Esophagus muscularis mucosa (tissue), 4 donors: ENCODE data around the gene PIEZO1. TPM values are rescaled to one million over a fixed set of nuclear protein-coding genes. Genes with fewer than 3 reads are reported as not detected.

ENCODE experiments used
- DNase-seq: peaks from one replicate; pipeline ENCODE4 v3.0.0-alpha.2; 2017; ENCODE audit errors: extremely low spot score
- H3K27ac ChIP-seq, 4 donors: fragments of 200-600 bp; sonication (generic); replicated peaks in 1 of 4; 1 replicate in 3 of 4; 2 replicates in 1 of 4; pipeline ENCODE4 v1.5.1; 2016 to 2019; ENCODE audit warnings: mild to moderate bottlenecking in 1 of 4
- H3K27me3 ChIP-seq, 4 donors: fragments of 200-600 bp; sonication (generic); one replicate each; pipeline versions ENCODE4 v1.5.1 to v1.6.0; 2016 to 2019
- H3K36me3 ChIP-seq, 4 donors: fragments of 200-600 bp; sonication (generic); one replicate each; pipeline ENCODE4 v1.5.1; 2016 to 2019
- H3K4me1 ChIP-seq, 4 donors: fragments of 200-600 bp; sonication (generic); one replicate each; pipeline ENCODE4 v1.5.1; 2016 to 2019
- H3K4me3 ChIP-seq, 4 donors: fragments of 200-600 bp; sonication (generic); 1 replicate in 2 of 4; 2 replicates in 2 of 4; pipeline ENCODE4 v1.5.1; 2016 to 2019; ENCODE audit warnings: mild to moderate bottlenecking in 4 of 4, moderate library complexity in 1 of 4
- H3K9me3 ChIP-seq, 4 donors: fragments of 200-600 bp; sonication (generic); 1 replicate in 3 of 4; 2 replicates in 1 of 4; pipeline ENCODE4 v1.5.1; 2016 to 2019
- EP300 ChIP-seq: sonication (generic); formaldehyde crosslinking; IDR thresholded peaks from one replicate; pipeline ENCODE4 v1.6.1; 2017; ENCODE audit warnings: antibody characterized with exemption
- POLR2A ChIP-seq: fragments of 450-650 bp; IDR thresholded peaks from one replicate; pipeline ENCODE4 v1.6.1; 2017; ENCODE audit warnings: antibody characterized with exemption, moderate library complexity, mild to moderate bottlenecking, low read depth
- POLR2AphosphoS5 ChIP-seq, 2 donors: sonication (generic); formaldehyde crosslinking; IDR thresholded peaks; one replicate each; pipeline ENCODE4 v1.6.1; 2017; ENCODE audit warnings: antibody characterized with exemption in 2 of 2
- WGBS: methylation state at CpG from one replicate; pipeline ENCODE4 v1.1.5; 2018; 5-methylcytosine and 5-hydroxymethylcytosine counted together
- intact Hi-C: fragments of 100-400 bp; cut with DNase I; formaldehyde crosslinking; loops from one replicate; pipeline ENCODE4 v1.15.1; 2023
- total RNA-seq, 4 donors: library from RNA; depleted of rRNA; stranded (reverse); fragments of >200 nt; gene quantifications; one replicate each; pipeline versions ENCODE4 v1.1.0 to v1.2.1, GENCODE V29; 2016
- TF ChIP-seq, protein P1 (sequence below), 3 experiments: fragments of 200-600 bp in 2 of 3; fragments of 450-650 bp in 1 of 3; sonication (generic) in 2 of 3; IDR thresholded peaks; one replicate each; pipeline ENCODE4 v1.5.1; 2017 to 2019; ENCODE audit warnings: antibody characterized with exemption in 3 of 3, mild to moderate bottlenecking in 2 of 3, moderate library complexity in 1 of 3

PIEZO1 gene
- total RNA-seq, 4 donors from 2014 or later = 140 to 298 (median 182) TPM

DNA sequence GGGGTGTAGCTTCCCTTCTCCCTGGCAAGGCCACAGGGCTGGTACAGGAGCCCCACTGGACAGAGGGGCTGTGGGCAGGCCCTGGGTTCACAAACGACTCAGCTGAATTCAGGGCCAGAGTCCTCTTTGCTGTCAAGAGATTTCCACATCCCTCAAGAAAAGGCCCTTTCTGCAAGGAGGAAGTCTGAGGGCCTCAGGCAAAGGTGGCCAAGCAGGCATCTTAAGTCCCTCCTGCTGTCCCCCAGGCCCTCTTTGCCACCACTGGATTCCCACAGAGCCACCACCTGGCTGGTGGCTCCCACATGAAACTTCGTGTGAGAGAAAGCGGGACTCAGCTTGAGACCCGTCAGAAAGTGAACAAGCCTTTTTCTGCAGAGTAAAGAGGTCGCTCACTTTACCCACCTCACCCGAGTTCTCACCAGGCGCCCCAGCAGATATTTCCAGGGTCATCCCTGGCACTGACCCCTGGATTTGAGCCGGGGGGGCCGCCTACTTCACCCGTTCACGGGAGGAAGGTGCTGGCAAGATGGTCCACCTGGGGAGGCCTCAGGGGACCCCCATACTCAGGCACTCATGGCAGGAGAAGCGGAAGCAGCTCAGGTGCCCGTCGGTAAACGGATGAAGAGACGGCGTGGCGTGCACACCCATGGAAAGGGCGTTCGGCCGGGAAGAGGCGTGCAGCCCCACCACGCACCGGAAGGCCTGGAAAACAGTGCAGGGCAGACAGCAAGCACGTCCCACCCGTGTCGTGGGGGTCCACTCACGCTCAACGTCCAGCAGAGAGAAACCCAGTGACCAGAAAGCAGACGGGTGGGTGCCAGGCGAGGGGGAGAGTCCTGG is 82.4 kb downstream of the PIEZO1 start:
- Histone ChIP-seq H3K27ac (peak overlapping the region in 3 of 4 donors; percentile 46 to 66 (median 63)), H3K27me3 (no peaks in the 10 kb centered on the region), H3K4me3 (peak overlapping the region in 2 of 4 donors; percentile 4), H3K9me3 (no peaks in the 10 kb centered on the region), H3K36me3 (peaks cover 11 to 54% (median 37%) of the 10 kb centered on the region in 4 donors), H3K4me1 (peaks cover 54 to 72% (median 68%) of the 10 kb centered on the region in 4 donors)
- no peak for DNase-seq
- 79% methylated on average over 15 of the region's 31 CpGs for WGBS
- no peak for TF ChIP-seq EP300
- TF ChIP-seq POLR2AphosphoS5 (IDR thresholded peaks at IDR 0.05) = no peak
- TF ChIP-seq POLR2A = no peak
- TF ChIP-seq, protein P1, sequence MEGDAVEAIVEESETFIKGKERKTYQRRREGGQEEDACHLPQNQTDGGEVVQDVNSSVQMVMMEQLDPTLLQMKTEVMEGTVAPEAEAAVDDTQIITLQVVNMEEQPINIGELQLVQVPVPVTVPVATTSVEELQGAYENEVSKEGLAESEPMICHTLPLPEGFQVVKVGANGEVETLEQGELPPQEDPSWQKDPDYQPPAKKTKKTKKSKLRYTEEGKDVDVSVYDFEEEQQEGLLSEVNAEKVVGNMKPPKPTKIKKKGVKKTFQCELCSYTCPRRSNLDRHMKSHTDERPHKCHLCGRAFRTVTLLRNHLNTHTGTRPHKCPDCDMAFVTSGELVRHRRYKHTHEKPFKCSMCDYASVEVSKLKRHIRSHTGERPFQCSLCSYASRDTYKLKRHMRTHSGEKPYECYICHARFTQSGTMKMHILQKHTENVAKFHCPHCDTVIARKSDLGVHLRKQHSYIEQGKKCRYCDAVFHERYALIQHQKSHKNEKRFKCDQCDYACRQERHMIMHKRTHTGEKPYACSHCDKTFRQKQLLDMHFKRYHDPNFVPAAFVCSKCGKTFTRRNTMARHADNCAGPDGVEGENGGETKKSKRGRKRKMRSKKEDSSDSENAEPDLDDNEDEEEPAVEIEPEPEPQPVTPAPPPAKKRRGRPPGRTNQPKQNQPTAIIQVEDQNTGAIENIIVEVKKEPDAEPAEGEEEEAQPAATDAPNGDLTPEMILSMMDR (IDR thresholded peaks at IDR 0.05) = no peak
- intact Hi-C loops = no loop called here

DNA sequence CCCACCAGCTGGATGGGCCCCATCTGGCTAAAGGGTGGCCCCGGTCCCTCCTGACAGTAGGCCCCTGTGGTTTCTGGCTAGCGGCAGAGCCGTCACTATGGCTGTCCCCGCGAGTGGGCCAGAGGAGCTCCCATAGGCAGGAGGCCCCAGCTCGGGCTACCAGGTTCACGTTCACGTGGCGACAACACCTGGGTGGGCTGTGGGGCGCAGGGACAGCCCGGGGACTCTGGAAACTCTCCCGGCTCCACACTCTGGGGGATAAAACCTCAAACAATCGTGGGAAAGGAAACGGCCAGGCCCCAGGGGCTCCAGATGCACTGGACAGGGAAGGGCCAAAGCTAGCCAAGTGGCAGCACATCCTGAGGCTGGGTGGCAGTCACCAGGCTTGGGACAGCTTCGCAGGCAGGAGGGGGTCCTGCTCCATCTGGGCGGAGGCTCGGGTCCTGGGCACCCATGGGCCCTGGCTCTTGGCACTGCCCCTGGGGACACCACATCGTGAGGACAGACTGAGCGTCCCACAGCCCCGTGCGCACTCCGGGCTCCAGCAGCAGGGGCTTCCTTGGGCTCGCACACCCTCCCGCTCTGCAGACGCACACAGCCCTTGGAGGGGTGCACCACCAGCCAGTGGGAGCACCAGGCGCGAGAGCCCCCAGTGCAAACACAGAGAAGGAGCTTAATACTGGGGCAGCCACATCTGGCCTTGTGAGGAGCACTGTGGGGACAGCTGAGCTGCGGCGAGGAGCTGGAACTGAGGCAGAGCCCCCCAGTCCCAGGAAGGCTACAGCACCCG is 83.2 kb downstream of the PIEZO1 start:
- H3K4me3 ChIP-seq = peak overlapping the region in 2 of 4 donors; percentile 9 to 18
- H3K9me3 ChIP-seq = no peaks in the 10 kb centered on the region
- no peaks in the 10 kb centered on the region for H3K27me3 ChIP-seq
- peaks cover 19 to 63% (median 45%) of the 10 kb centered on the region in 4 donors for H3K36me3 ChIP-seq
- WGBS = 66% methylated on average over 22 of the region's 30 CpGs
- intact Hi-C loops = no loop called here
- H3K27ac ChIP-seq = peak overlapping the region; percentile 34 to 63 (median 47)
- DNase-seq = no peak
- TF ChIP-seq, protein P1 (IDR thresholded peaks at IDR 0.05) = no peak
- TF ChIP-seq EP300 = no peak
- no peak for TF ChIP-seq POLR2A
- no peak for TF ChIP-seq POLR2AphosphoS5 (IDR thresholded peaks at IDR 0.05)
- H3K4me1 ChIP-seq = peaks cover 47 to 64% (median 60%) of the 10 kb centered on the region in 4 donors

DNA sequence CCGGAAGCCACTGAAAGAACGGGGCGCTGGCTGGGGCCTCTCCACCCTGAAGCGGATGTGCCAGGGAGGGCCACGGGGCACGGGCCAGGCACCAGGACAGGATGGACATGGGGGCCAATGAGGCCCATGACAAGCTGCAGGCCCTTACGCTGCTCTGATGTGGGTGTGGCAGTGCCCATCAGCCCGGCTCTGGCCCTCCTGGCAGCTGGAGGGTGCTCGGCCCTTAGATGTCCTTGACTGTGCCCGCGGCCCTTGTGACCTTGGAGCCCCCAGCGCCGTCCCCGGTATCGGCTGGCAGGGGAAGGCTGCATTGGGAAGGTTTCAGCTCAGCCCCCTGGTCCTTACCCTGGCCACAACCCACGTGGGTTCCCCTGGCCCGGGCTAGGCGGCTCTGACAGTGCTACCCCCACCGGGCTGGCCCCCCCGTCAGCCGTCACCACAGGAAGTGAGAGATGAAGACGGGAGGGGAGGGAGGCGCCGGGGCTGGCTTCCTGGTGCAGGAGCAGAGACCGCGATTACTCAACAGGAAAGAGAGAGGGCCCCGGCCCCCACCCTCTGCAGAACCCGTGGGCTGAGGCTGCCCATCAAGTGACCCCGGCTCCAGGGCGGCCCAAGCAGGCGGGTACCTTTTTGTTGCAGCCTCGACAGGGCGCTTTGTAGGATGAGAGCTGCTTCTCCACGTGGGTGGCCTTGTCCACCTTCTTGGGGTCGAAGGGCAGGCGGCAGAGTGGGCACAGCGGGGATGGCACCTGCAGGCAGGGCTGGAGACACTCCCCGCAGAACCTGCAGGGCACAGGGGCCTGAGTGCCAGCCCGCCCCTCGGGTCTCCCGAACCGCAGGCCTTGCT is 84.2 kb downstream of the PIEZO1 start:
- H3K27me3 ChIP-seq = no peaks in the 10 kb centered on the region
- peaks cover 19 to 72% (median 54%) of the 10 kb centered on the region in 4 donors for H3K36me3 ChIP-seq
- H3K4me3 ChIP-seq = peak overlapping the region in 3 of 4 donors; percentile 5 to 22 (median 9)
- WGBS = 68% methylated on average over 10 of the region's 42 CpGs
- TF ChIP-seq POLR2A (no peak), EP300 (no peak), POLR2AphosphoS5 (IDR thresholded peaks at IDR 0.05) (peak in 1 of 2 donors; percentile 37)
- TF ChIP-seq, protein P1 (IDR thresholded peaks at IDR 0.05) = no peak
- H3K4me1 ChIP-seq = peaks cover 45 to 59% (median 58%) of the 10 kb centered on the region in 4 donors
- DNase-seq = peak; percentile 98
- intact Hi-C loops = no loop called here
- peak overlapping the region; percentile 48 to 63 (median 55) for H3K27ac ChIP-seq
- no peaks in the 10 kb centered on the region for H3K9me3 ChIP-seq

DNA sequence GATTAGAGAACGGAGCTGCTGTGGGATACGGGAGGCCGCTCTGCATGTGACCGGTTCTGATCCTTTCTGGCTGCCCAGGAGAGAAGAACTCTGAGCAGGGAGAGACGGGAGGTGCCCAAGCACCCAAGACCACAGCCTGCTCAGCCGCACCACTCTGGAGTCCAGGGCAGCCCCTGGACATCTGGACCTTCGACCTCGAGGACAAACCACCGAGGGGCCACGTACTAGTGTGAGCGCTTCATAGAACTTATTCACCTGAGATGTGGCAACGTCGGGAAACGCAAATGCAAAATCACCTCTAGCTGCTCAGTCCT is 84.7 kb downstream of the PIEZO1 start:
- Histone ChIP-seq H3K36me3 (peaks cover 19 to 76% (median 59%) of the 10 kb centered on the region in 4 donors), H3K4me3 (peak overlapping the region in 1 of 4 donors; percentile 22), H3K27me3 (no peaks in the 10 kb centered on the region), H3K27ac (peak overlapping the region in 2 of 4 donors; percentile 62 to 63), H3K4me1 (peaks cover 42 to 55% (median 54%) of the 10 kb centered on the region in 4 donors), H3K9me3 (no peaks in the 10 kb centered on the region)
- no peak for DNase-seq
- TF ChIP-seq POLR2AphosphoS5 (IDR thresholded peaks at IDR 0.05) (no peak), EP300 (no peak), POLR2A (no peak)
- TF ChIP-seq, protein P1 (IDR thresholded peaks at IDR 0.05) = no peak
- 72% methylated on average over 10 of the region's 14 CpGs for WGBS
- intact Hi-C loops = no loop called here
